Glomerular visceral epithelial cell (primary cell): ENCODE measurements around the gene IGSF22.

Source experiments
- DNase-seq: peaks from one replicate; pipeline ENCODE4 v3.0.0-alpha.2; 2016; ENCODE audit errors: extremely low spot score

IGSF22 gene

GRCh38 chr11:18713646-18714442 is 12.1 kb downstream of the IGSF22 start:
- no peak for DNase-seq

GRCh38 chr11:18710545-18710944 is 15.4 kb downstream of the IGSF22 start:
- DNase-seq, result no peak

GRCh38 chr11:18709414-18709813 is 16.6 kb downstream of the IGSF22 start:
- DNase-seq, result no peak

- no peak for DNase-seq
Measured at GRCh38 chr11:18707811-18708340, 18.1 kb downstream of the IGSF22 start.

GRCh38 chr11:18706330-18707243 is 19.4 kb downstream of the IGSF22 start:
- no peak for DNase-seq

- DNase-seq, result no peak
Measured at GRCh38 chr11:18705651-18706281, 20.2 kb downstream of the IGSF22 start.

GRCh38 chr11:18704698-18705097 is 21.3 kb downstream of the IGSF22 start:
- DNase-seq, result no peak

GRCh38 chr11:18704045-18704645 is 21.8 kb downstream of the IGSF22 start:
- no peak for DNase-seq

- DNase-seq, result no peak
Measured at GRCh38 chr11:18703001-18703763, 22.8 kb downstream of the IGSF22 start.

GRCh38 chr11:18701614-18702216 is 24.3 kb downstream of the IGSF22 start:
- no peak for DNase-seq

GRCh38 chr11:18700872-18701271 is 25.1 kb downstream of the IGSF22 start:
- DNase-seq, result no peak

GRCh38 chr11:18700375-18700774 is 25.6 kb downstream of the IGSF22 start:
- DNase-seq, result peak; percentile 83

- DNase-seq, result no peak
Measured at GRCh38 chr11:18699848-18700261, 26.1 kb downstream of the IGSF22 start.

GRCh38 chr11:18699269-18699596 is 26.8 kb downstream of the IGSF22 start:
- DNase-seq, result no peak

GRCh38 chr11:18698341-18699268 is 27.4 kb downstream of the IGSF22 start, which contains the start of gene TMEM86A:
Gene TMEM86A (plus strand): TSS chr11:18698779. CDS start chr11:18698887, 108 bp downstream.
- peak; percentile 85 for DNase-seq

- DNase-seq, result no peak
Measured at GRCh38 chr11:18697576-18697975, 28.4 kb downstream of the IGSF22 start.

- DNase-seq, result no peak
Measured at GRCh38 chr11:18696638-18697225, 29.3 kb downstream of the IGSF22 start.

GRCh38 chr11:18692941-18693760 is 32.8 kb downstream of the IGSF22 start:
- no peak for DNase-seq
